Erythroblast (primary cell): Measurements from ENCODE around the gene TMEM139.

Source experiments
- GATA1 ChIP-seq: IDR thresholded peaks from 2 replicates; pipeline ENCODE4 v1.6.1; 2011; ENCODE audit warnings: low read depth, mild to moderate bottlenecking, control low read depth, low read length, moderate library complexity
- POLR2A ChIP-seq: IDR thresholded peaks from 2 replicates; pipeline ENCODE4 v1.6.1; 2011; ENCODE audit warnings: mild to moderate bottlenecking, low read length

DNA sequence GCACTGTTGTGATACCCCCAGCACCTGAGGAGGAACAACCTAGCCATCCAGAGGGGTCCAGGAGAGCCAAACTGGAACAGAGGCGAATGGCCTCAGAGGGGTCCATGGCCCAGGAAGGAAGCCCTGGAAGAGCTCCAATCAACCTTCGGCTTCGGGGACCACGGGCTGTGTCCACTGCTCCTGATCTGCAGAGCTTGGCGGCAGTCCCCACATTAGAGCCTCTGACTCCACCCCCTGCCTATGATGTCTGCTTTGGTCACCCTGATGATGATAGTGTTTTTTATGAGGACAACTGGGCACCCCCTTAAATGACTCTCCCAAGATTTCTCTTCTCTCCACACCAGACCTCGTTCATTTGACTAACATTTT lies 1.7 kb downstream of the TMEM139 start:
- TF ChIP-seq POLR2A (no peak), GATA1 (no peak)
